ENCODE measurements around the gene SNX9.

- no peak for TF ChIP-seq EZH2phosphoT487 (IDR thresholded peaks at IDR 0.05; ENCODE audit: low read depth)
- no peak for TF ChIP-seq CTCF (IDR thresholded peaks at IDR 0.05; ENCODE audit: low read depth, low read length)
Observed at GRCh38 chr6:157839606-157840005, 16.6 kb downstream of the SNX9 start.

Measured in OCI-LY3 (cell line).